Kidney (tissue), 14 donors: ENCODE data around the gene TMEM53. TPM values are rescaled to one million over a fixed set of nuclear protein-coding genes. Genes with fewer than 3 reads are reported as not detected.
A peak's percentile ranks its signal among the peaks of the same experiment; 100 is the strongest.
"Not testable (repeated sequence)": the region's sequence is repeated elsewhere in the genome, so short reads cannot be mapped to it uniquely, and the experiment has no call there.

ENCODE experiments used
- DNase-seq, 5 donors: peaks; one replicate each; pipeline ENCODE4 v3.0.0-alpha.2; 2013 to 2020
- FAIRE-seq: peaks from 2 replicates; lab custom pipeline; 2012; peaks lifted over from hg19 to GRCh38; lab: Jason Lieb, UNC
- H3K27ac ChIP-seq, 2 donors: one replicate each; pipeline ENCODE4 v1.7.0; 2013; ENCODE audit warnings: low read depth in 2 of 2, low read length in 2 of 2, inconsistent platforms in 1 of 2
- H3K27me3 ChIP-seq: one replicate; pipeline ENCODE4 v1.7.1; 2013; ENCODE audit warnings: low read length, inconsistent platforms; ENCODE audit not compliant: control insufficient read depth, insufficient read depth
- H3K36me3 ChIP-seq, 3 donors: one replicate each; pipeline versions ENCODE4 v1.7.0 to v1.7.1; 2013; ENCODE audit warnings: low read length in 3 of 3, control low read depth in 1 of 3, inconsistent platforms in 1 of 3; ENCODE audit not compliant: insufficient read depth in 3 of 3, control insufficient read depth in 2 of 3
- H3K4me1 ChIP-seq, 3 donors: one replicate each; pipeline versions ENCODE4 v1.7.0 to v1.7.1; 2013; ENCODE audit warnings: low read length in 3 of 3, inconsistent platforms in 1 of 3, low read depth in 1 of 3; ENCODE audit not compliant: control insufficient read depth in 2 of 3, insufficient read depth in 2 of 3
- H3K4me3 ChIP-seq, 3 donors: one replicate each; pipeline versions ENCODE4 v1.7.0 to v1.8.1; 2013; ENCODE audit warnings: low read length in 3 of 3, control low read depth in 1 of 3, inconsistent platforms in 1 of 3
- H3K9ac ChIP-seq, 3 donors: one replicate each; pipeline versions ENCODE4 v1.7.0 to v1.7.1; 2013; ENCODE audit warnings: low read length in 3 of 3, control low read depth in 1 of 3, inconsistent platforms in 1 of 3
- H3K9me3 ChIP-seq, 3 donors: one replicate each; pipeline versions ENCODE4 v1.7.0 to v1.7.1; 2013; ENCODE audit warnings: low read length in 3 of 3, control low read depth in 1 of 3, inconsistent platforms in 1 of 3; ENCODE audit not compliant: control insufficient read depth in 2 of 3, insufficient read depth in 1 of 3
- intact Hi-C: fragments of 100-400 bp; cut with DNase I; formaldehyde crosslinking; loops from one replicate; pipeline ENCODE4 v1.11.1; 2022
- polyA plus RNA-seq: library from polyadenylated mRNA; stranded (reverse); fragments of 350-450 nt; fragmentation: Illumina TruSeq; extraction: RNeasy Lipid Tissue Mini Kit (QIAGEN cat#74804); gene quantifications from one replicate; pipeline ENCODE4 v1.2.3, GENCODE V29; 2014; ENCODE audit warnings: low read depth, low replicate concordance; ENCODE audit not compliant: insufficient read depth
- total RNA-seq: library from RNA; stranded (reverse); fragmentation: NEBNext Ultra II Directional; extraction: Animal tissue kit (Norgen Biotek cat#: 25700); gene quantifications from one replicate; pipeline ENCODE4 v1.2.1, GENCODE V29; 2021
- TF ChIP-seq, protein P1 (sequence below): IDR thresholded peaks from 3 replicates; pipeline ENCODE4 v1.5.1; 2012; ENCODE audit warnings: mild to moderate bottlenecking, moderate library complexity, borderline replicate concordance; ENCODE audit not compliant: insufficient read depth; ENCODE audit errors: extremely low read depth
- donor health status: control.
- donor health status: control.
- donor health status: control.
- donor health status: control.
- donor health status: control.
- donor health status: DM: yes; HTN: yes; CAD: no.
- donor health status: Normal renal cell carcinoma (clear cell type).

Gene TMEM53
- total and polyA plus RNA-seq, 2 donors from 2014 or later = 16.4 to 45.0 TPM

DNA sequence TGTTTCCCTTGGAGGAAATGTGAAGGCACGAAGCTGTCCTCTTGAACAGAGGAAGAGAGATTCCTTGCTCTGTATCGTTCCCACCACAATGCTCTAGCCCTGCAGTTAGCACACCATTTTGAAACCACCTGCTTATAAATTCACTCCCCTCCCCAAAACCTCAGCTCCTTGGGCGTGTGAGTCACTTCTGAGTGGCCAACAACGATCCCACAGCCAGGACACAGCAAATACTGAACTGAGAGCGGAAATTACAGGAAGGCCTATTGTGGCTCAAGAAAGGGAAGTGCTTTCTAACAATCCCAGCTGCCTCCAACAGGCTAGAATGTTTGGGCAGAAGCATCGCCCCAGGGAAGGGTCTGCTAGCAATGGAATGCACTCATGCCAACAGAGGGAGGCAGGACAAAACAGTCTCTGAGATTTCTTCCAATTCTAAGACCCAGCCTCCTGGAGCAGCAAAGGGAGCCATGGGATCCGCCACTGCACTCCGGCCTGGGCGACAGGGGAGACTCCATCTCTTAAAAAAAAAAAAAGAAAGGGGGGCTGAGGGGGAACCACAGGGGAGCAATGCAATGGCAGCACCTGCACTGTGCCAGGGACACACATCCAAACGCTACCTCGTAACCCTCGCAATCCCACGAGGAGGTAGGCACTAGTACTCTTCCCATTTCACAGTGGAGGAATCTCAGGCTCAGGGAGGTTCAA is 1.9 kb downstream of the TMEM53 start:
- FAIRE-seq = no peak
- H3K9ac ChIP-seq = peak overlapping the region in 1 of 3 donors; percentile 85
- peak overlapping the region in 1 of 3 donors; percentile 74 for H3K4me3 ChIP-seq

DNA sequence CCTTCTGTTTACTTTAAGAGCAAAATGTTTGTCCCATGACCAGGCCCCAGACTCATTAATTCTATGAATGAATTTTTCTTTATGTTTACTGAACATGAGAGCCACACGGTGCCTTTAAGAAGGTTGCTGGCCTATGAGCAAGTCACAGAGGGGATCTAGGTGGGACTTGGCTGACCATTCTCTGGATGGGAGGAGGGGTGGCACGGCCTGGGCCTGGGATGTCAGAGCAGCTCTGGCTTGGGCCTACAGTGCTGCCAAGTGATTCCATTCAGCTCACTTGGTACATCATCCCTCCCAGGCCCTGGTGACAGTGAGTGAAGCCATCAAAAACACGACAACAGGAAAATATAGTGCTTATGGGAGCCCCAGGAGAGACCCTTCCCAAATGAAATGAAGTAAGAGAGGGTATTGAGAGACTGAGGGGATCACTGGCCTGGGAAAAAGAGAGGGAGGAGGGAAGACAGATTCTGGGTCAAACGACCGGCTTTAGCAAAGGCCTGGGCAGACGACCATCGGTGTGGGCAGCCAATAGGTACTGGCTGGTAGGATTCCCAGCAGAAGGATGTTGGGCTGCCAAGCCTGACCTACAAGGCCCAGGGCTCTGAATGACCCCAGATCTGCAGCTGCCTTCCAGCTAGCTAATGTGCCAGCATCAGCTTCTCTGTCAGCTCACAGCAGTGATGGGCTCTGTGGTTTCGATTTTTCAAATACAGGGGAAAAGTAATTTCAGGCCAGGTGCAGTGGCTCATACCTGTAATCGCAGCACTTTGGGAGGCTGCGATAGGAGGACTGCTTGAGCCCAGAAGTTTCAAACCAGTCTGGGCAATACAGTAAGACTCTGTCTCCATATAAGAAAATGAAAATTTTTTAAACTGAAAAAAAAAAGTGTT is 3.3 kb downstream of the TMEM53 start:
- intact Hi-C loops = no loop called here
- peaks cover 0 to 21% (median 21%) of the 10 kb centered on the region in 3 donors for H3K4me1 ChIP-seq
- no peaks in the 10 kb centered on the region for H3K27me3 ChIP-seq
- no peak overlapping the region for H3K4me3 ChIP-seq
- H3K9ac ChIP-seq = no peak overlapping the region
- no peaks in the 10 kb centered on the region for H3K9me3 ChIP-seq
- TF ChIP-seq, protein P1, sequence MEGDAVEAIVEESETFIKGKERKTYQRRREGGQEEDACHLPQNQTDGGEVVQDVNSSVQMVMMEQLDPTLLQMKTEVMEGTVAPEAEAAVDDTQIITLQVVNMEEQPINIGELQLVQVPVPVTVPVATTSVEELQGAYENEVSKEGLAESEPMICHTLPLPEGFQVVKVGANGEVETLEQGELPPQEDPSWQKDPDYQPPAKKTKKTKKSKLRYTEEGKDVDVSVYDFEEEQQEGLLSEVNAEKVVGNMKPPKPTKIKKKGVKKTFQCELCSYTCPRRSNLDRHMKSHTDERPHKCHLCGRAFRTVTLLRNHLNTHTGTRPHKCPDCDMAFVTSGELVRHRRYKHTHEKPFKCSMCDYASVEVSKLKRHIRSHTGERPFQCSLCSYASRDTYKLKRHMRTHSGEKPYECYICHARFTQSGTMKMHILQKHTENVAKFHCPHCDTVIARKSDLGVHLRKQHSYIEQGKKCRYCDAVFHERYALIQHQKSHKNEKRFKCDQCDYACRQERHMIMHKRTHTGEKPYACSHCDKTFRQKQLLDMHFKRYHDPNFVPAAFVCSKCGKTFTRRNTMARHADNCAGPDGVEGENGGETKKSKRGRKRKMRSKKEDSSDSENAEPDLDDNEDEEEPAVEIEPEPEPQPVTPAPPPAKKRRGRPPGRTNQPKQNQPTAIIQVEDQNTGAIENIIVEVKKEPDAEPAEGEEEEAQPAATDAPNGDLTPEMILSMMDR = no peak
- DNase-seq (peak in 1 of 5 donors; percentile 35), FAIRE-seq (no peak)
- H3K36me3 ChIP-seq = no peaks in the 10 kb centered on the region
- no peak overlapping the region for H3K27ac ChIP-seq

More for the DNA sequence above, 1.9 kb downstream of the TMEM53 start:
- TF ChIP-seq, protein P1 = no peak
- no peaks in the 10 kb centered on the region for H3K9me3 ChIP-seq
- peak overlapping the region; percentile 45 to 99 for H3K27ac ChIP-seq
- H3K4me1 ChIP-seq = peaks cover 0 to 32% (median 25%) of the 10 kb centered on the region in 3 donors
- no peaks in the 10 kb centered on the region for H3K27me3 ChIP-seq
- no peaks in the 10 kb centered on the region for H3K36me3 ChIP-seq
- intact Hi-C loops = no loop called here
- DNase-seq = peak in 3 of 5 donors; percentile 39 to 68 (median 61)

DNA sequence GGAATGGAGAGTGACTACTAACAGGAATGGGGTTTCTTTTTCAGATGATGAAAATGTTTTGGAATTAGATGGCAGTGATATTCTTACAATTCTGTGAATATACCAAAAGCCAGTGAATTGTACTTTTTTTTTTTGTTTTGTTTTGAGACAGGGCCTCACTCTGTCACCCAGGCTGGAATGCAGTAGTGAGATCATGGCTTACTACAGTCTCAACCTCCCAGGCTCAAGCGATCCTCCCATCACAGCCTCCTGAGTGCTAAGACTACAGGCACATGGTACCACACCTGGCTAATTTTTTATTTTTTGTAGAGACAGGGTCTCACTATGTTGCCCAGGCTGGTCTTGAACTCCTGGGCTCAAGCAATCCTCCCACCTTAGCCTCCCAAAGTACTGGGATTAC is 7.6 kb downstream of the TMEM53 start:
- H3K4me1 ChIP-seq, H3K4me3 ChIP-seq, H3K9me3 ChIP-seq, FAIRE-seq, H3K36me3 ChIP-seq, H3K27ac ChIP-seq, H3K9ac ChIP-seq, intact Hi-C loops, H3K27me3 ChIP-seq: not testable (repeated sequence)
- DNase-seq = peak in 1 of 5 donors; percentile 15
